GM21423 (cell line): Measurements from ENCODE around the gene FHL1.
"Not testable (repeated sequence)": the region's sequence is repeated elsewhere in the genome, so short reads cannot be mapped to it uniquely, and the experiment has no call there.

Experiments used
- ATAC-seq: cut with Tn5 transposase; IDR thresholded peaks from one replicate; pipeline ENCODE4 v1.9.1; 2021; ENCODE audit warnings: mild to moderate bottlenecking, moderate library complexity; ENCODE audit not compliant: unreplicated experiment

Gene FHL1

DNA sequence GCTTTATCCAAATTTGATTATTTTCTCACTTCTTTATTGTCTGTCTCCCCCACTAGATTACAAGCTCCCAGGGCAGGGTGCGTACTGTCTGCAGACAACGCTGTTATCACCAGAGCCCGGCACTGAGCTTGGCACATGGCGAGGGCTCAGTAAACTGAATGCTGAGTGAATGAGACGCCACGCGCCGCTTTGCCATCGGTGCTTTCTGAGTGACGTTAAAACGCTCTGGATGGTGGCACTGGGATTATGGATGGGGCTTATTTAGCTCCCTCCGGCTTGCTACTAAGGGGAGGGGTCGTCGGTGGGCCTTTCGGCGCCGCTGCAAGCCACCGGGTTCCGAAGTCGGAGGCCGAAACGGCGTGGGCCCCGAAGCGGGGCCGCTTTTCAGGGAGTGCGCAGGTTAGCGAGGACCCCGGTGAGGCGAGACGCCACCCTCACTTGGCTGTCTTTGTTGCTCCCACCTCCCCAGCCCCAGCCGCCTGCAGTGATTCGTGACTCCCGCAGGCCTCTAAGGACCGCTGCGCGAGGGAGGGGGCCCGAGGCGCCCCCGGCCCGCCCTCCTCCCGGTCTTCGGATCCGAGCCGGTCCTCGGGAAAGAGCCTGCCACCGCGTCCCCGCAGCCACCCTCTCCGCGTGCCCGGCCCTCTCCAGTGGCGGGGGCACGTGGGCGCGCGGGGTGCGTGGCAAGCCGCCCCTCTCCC, 569 bp upstream of the FHL1 start:
- no peak for ATAC-seq

GRCh38 chrX:136147976-136148375, 643 bp downstream of the FHL1 start:
- ATAC-seq, result no peak

DNA sequence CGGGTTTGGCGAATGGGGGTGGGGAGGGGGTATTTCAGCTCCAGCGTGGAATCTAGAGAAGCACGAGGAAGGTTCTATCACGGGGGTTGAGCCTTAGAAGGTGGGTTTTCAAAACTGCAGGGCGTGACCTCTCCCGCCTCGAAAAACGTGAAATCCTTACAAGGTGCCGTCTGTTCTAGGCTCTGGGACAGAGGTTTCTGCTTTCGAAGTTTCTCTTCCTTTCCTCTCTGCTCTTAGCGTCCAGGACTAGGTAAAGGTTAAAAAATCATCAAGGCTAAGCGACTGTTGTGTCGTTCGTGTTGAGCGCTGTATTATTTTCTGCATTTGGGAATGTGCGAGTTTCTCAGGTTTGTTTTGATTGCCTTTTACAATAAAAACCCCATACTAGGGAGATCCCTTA, 1.1 kb downstream of the FHL1 start:
- no peak for ATAC-seq

- no peak for ATAC-seq
These were observed 7.7 kb downstream of the FHL1 start for GRCh38 chrX:136154998-136155397.

- no peak for ATAC-seq
These were observed 9.3 kb downstream of the FHL1 start for GRCh38 chrX:136156560-136157117.

GRCh38 chrX:136157187-136157586, 9.9 kb downstream of the FHL1 start:
- ATAC-seq, result no peak

- ATAC-seq, result no peak
These were observed 11.4 kb downstream of the FHL1 start for GRCh38 chrX:136158685-136159084.

GRCh38 chrX:136159611-136160025, 12.3 kb downstream of the FHL1 start:
- no peak for ATAC-seq

- ATAC-seq, result no peak
These were observed 15.7 kb downstream of the FHL1 start for GRCh38 chrX:136162827-136163570.

GRCh38 chrX:136163689-136164088, 16.4 kb downstream of the FHL1 start:
- ATAC-seq, result no peak

GRCh38 chrX:136165406-136165805, 18.1 kb downstream of the FHL1 start:
- no peak for ATAC-seq

DNA sequence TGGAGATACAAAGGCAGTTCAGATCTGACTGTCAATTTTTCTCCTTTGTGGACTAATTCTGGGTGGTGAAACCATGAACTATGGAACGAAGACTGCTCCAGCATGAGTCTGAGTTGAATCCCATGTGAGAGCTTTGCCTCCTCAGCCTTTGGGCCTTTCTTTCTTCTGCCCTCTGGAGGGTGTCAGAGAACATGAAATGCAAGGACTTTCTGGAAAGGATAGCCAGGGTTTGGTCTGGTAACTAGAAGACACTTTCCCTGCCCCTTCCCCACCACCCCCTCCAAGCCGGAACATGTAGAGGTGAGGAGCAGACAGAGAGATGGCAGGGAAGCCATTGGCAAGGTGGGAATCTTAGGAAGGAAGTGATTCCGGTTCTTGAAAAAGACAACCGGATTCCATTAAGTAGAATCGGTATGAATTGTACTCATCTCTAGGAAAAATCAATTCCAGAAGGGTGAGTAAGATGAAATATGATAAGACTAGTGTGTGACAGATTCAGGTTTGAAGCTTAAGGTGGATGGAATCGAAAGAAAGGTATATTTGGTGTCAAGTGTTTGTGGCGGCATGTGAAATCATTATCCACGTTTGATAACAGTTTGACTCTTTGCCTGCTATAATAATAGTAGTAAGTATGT, 19.0 kb downstream of the FHL1 start:
- no peak for ATAC-seq

GRCh38 chrX:136167989-136168388, 20.7 kb downstream of the FHL1 start:
- not testable (repeated sequence) for ATAC-seq

GRCh38 chrX:136168929-136169735, 21.8 kb downstream of the FHL1 start:
- ATAC-seq, result no peak

- no peak for ATAC-seq
These were observed 22.9 kb downstream of the FHL1 start for GRCh38 chrX:136170139-136170800.

DNA sequence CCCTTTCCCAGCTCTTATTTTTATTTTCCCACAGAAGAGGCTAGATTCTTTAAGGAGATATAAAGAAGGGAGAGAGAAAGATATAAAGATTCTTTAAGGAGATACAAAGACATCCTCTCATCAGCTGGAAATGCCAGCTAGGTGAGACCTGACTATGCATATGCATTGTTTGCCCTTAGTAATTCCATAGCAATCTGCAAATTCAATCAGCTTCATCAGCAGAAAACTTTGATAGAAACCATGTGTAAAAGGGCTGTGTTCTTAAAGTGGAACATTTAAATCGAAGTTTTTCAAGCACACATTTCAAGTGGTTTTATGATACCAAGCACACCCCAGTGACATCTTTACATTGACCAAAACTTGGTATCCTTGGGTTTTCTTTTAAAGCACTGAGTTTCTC, 24.1 kb downstream of the FHL1 start:
- no peak for ATAC-seq

DNA sequence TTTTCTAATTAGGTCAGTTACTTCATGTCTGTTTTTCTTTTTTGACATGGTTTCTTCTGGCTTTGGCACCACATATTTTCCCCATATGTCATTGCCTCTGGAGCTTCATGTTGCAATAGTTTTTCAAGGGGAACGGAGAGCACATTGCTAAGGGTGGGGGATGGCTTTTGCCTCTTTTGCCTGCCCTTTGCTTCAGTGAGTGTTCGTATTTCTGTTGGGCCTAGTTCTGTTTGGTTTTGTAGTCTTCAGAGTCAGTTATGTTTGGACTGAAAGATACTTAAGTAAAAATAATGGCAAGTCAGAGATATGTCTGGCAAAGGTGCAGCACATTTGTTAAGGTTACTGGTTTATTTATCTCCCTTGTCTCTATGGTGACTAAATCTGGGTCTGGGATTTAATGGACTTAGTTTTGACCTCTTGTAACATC, 29.1 kb downstream of the FHL1 start:
- no peak for ATAC-seq

DNA sequence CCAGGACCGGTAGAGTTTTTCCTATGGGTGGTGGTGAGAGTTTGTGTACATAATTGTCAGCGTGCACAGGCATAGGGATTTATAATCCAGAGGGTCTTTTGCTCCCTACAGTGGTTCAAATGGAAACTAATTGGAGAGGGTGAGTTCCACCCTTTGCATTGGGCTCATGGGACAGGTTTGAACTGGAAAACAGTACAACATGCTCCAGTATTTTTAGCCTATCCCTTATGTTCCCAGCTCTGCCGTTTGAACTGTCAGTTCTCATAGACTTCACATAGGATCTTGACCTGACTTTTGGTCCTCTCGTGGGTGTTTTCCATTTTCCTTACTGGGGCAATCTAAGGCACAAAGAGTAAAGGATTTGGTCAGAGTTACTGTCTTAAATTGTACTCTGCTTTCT, 31.8 kb downstream of the FHL1 start:
- ATAC-seq, result no peak

GRCh38 chrX:136182414-136182813, 35.1 kb downstream of the FHL1 start:
- no peak for ATAC-seq

DNA sequence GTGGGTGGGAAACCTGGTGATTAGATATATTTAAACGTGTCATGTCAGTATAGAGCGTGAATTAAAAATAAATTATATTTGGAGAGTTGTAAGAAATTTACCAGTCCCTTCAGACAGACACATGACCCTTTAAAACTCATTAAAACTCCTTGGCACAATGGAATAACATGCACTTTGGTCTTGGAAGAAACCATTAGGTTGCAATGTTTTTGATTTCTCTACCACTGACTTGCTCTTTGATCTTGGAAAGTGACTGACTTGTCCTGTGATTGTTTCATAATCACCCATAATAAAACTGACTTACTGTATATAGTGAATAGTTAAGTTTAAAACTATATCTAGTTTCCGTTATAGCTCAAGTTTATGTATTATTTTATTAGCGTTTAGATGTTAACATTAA, 35.8 kb downstream of the FHL1 start:
- no peak for ATAC-seq
